HG03025 (cell line): Measurements from ENCODE around the gene SLF2.
"Not testable (repeated sequence)": the region's sequence is repeated elsewhere in the genome, so short reads cannot be mapped to it uniquely, and the experiment has no call there.

Source experiments
- ATAC-seq: cut with Tn5 transposase; IDR thresholded peaks from one replicate; pipeline ENCODE4 v1.9.1; 2021; ENCODE audit warnings: mild to moderate bottlenecking, moderate library complexity; ENCODE audit not compliant: unreplicated experiment, low FRiP score

Gene SLF2

GRCh38 chr10:100877461-100877850, 35.3 kb upstream of the SLF2 start:
- ATAC-seq = no peak

- ATAC-seq = no peak
Observed at GRCh38 chr10:100878291-100878910, 34.4 kb upstream of the SLF2 start.

GRCh38 chr10:100879741-100880360, 32.9 kb upstream of the SLF2 start:
- ATAC-seq = no peak

- no peak for ATAC-seq
Observed at GRCh38 chr10:100881556-100882213, 31.1 kb upstream of the SLF2 start.

GRCh38 chr10:100882252-100882651, 30.5 kb upstream of the SLF2 start:
- ATAC-seq = no peak

- no peak for ATAC-seq
Observed at GRCh38 chr10:100882671-100883311, 30.0 kb upstream of the SLF2 start.

GRCh38 chr10:100883312-100883821, 29.4 kb upstream of the SLF2 start:
- ATAC-seq = no peak

- ATAC-seq = not testable (repeated sequence)
Observed at GRCh38 chr10:100885611-100886010, 27.2 kb upstream of the SLF2 start.

- no peak for ATAC-seq
Observed at GRCh38 chr10:100886091-100886490, 26.7 kb upstream of the SLF2 start.

- ATAC-seq = no peak
Observed at GRCh38 chr10:100886521-100886920, 26.2 kb upstream of the SLF2 start.

GRCh38 chr10:100886963-100887362, 25.8 kb upstream of the SLF2 start:
- ATAC-seq = no peak

GRCh38 chr10:100887761-100888296, 24.9 kb upstream of the SLF2 start:
- ATAC-seq = no peak

- no peak for ATAC-seq
Observed at GRCh38 chr10:100888957-100889356, 23.8 kb upstream of the SLF2 start.

GRCh38 chr10:100889546-100889945, 23.2 kb upstream of the SLF2 start:
- no peak for ATAC-seq

- ATAC-seq = no peak
Observed at GRCh38 chr10:100890141-100890672, 22.6 kb upstream of the SLF2 start.

- no peak for ATAC-seq
Observed at GRCh38 chr10:100890673-100891317, 22.0 kb upstream of the SLF2 start.

- ATAC-seq = no peak
Observed at GRCh38 chr10:100894033-100894432, 18.7 kb upstream of the SLF2 start.

- ATAC-seq = no peak
Observed at GRCh38 chr10:100894589-100895294, 18.0 kb upstream of the SLF2 start.

- no peak for ATAC-seq
Observed at GRCh38 chr10:100895346-100895745, 17.4 kb upstream of the SLF2 start.

- ATAC-seq = no peak
Observed at GRCh38 chr10:100895896-100896295, 16.9 kb upstream of the SLF2 start.
